H9 (cell line): ENCODE measurements around the gene BSN. TPM values are rescaled to one million over a fixed set of nuclear protein-coding genes. Genes with fewer than 3 reads are reported as not detected.
A peak's percentile ranks its signal among the peaks of the same experiment; 100 is the strongest.

Experiments
- DNase-seq: peaks from one replicate; pipeline ENCODE4 v3.0.0-alpha.2; 2017
- H2AFZ ChIP-seq: one replicate; pipeline ENCODE4 v1.6.1; 2013; ENCODE audit warnings: mild to moderate bottlenecking, low read length, control low read depth, moderate library complexity
- H2AK5ac ChIP-seq: 2 replicates; pipeline ENCODE4 v1.6.1; 2013; ENCODE audit warnings: low read length, control low read depth, mixed read lengths; ENCODE audit not compliant: insufficient read length
- H2BK120ac ChIP-seq: one replicate; pipeline ENCODE4 v1.6.1; 2013; ENCODE audit warnings: low read depth, mild to moderate bottlenecking, low read length, control low read depth, inconsistent platforms; ENCODE audit not compliant: poor library complexity, severe bottlenecking
- H2BK12ac ChIP-seq: 2 replicates; pipeline ENCODE4 v1.6.1; 2013; ENCODE audit warnings: low read length, control low read depth, mixed read lengths, low read depth; ENCODE audit not compliant: insufficient read length
- H2BK15ac ChIP-seq: 2 replicates; pipeline ENCODE4 v1.6.1; 2013; ENCODE audit warnings: low read depth, low read length, control low read depth
- H2BK20ac ChIP-seq: one replicate; pipeline ENCODE4 v1.6.1; 2013; ENCODE audit warnings: low read depth, mild to moderate bottlenecking, low read length, control low read depth, inconsistent platforms; ENCODE audit not compliant: poor library complexity, severe bottlenecking
- H2BK5ac ChIP-seq: 2 replicates; pipeline ENCODE4 v1.6.1; 2013; ENCODE audit warnings: low read length, control low read depth, mixed read lengths; ENCODE audit not compliant: insufficient read length
- H3K14ac ChIP-seq: 2 replicates; pipeline ENCODE4 v1.6.1; 2013; ENCODE audit warnings: low read length, control low read depth; ENCODE audit not compliant: insufficient read depth
- H3K18ac ChIP-seq: 2 replicates; pipeline ENCODE4 v1.6.1; 2013; ENCODE audit warnings: low read depth, mild to moderate bottlenecking, mixed read lengths, low read length, control low read depth; ENCODE audit not compliant: insufficient read length
- H3K23ac ChIP-seq: 2 replicates; pipeline ENCODE4 v1.6.1; 2013; ENCODE audit warnings: low read length, control low read depth, mixed read lengths, low read depth; ENCODE audit not compliant: insufficient read length
- H3K23me2 ChIP-seq: 2 replicates; pipeline ENCODE4 v1.6.1; 2013; ENCODE audit warnings: low read depth, mild to moderate bottlenecking, mixed read lengths, low read length, control low read depth; ENCODE audit not compliant: insufficient read length, poor library complexity, severe bottlenecking
- H3K27ac ChIP-seq: 2 replicates; pipeline ENCODE4 v1.5.1; 2013; ENCODE audit warnings: low read length, control low read depth, mixed read lengths, low read depth; ENCODE audit not compliant: insufficient read length
- H3K27me3 ChIP-seq: 2 replicates; pipeline ENCODE4 v1.6.1; 2013; ENCODE audit warnings: low read length, control low read depth, inconsistent platforms; ENCODE audit not compliant: insufficient read depth
- H3K4ac ChIP-seq: 2 replicates; pipeline ENCODE4 v1.6.1; 2013; ENCODE audit warnings: low read depth, mild to moderate bottlenecking, control low read depth, inconsistent platforms, low read length, moderate library complexity
- H3K4me1 ChIP-seq: 2 replicates; pipeline ENCODE4 v1.6.1; 2013; ENCODE audit warnings: low read length, control low read depth, inconsistent platforms; ENCODE audit not compliant: insufficient read depth
- H3K4me2 ChIP-seq: 2 replicates; pipeline ENCODE4 v1.6.1; 2013; ENCODE audit warnings: low read length, control low read depth, mixed read lengths; ENCODE audit not compliant: insufficient read length, insufficient read depth
- H3K56ac ChIP-seq: 2 replicates; pipeline ENCODE4 v1.6.1; 2013; ENCODE audit warnings: low read depth, mild to moderate bottlenecking, mixed read lengths, low read length, control low read depth; ENCODE audit not compliant: insufficient read length
- H3K79me1 ChIP-seq: 2 replicates; pipeline ENCODE4 v1.6.1; 2013; ENCODE audit warnings: low read depth, mild to moderate bottlenecking, moderate library complexity, low read length, control low read depth, inconsistent platforms; ENCODE audit not compliant: insufficient read depth, poor library complexity, severe bottlenecking
- H3K79me2 ChIP-seq: 2 replicates; pipeline ENCODE4 v1.6.1; 2013; ENCODE audit warnings: low read length, control low read depth, inconsistent platforms; ENCODE audit not compliant: insufficient read depth
- H3K9ac ChIP-seq: 2 replicates; pipeline ENCODE4 v1.6.1; 2013; ENCODE audit warnings: low read length, control low read depth, mixed read lengths; ENCODE audit not compliant: insufficient read length; ENCODE audit errors: extremely low read depth
- H3K9me3 ChIP-seq: one replicate; pipeline ENCODE4 v1.6.1; 2013; ENCODE audit warnings: low read depth, low read length, inconsistent platforms; ENCODE audit not compliant: control insufficient read depth
- H3T11ph ChIP-seq: one replicate; pipeline ENCODE4 v1.6.1; 2013; ENCODE audit warnings: mild to moderate bottlenecking, low read length, control low read depth, inconsistent platforms
- H4K20me1 ChIP-seq: one replicate; pipeline ENCODE4 v1.6.1; 2013; ENCODE audit not compliant: control insufficient read depth, insufficient read length, insufficient read depth
- H4K5ac ChIP-seq: 2 replicates; pipeline ENCODE4 v1.6.1; 2013; ENCODE audit warnings: low read depth, mild to moderate bottlenecking, mixed read lengths, low read length, control low read depth; ENCODE audit not compliant: insufficient read length
- H4K8ac ChIP-seq: replicated peaks from 2 replicates; pipeline ENCODE4 v1.6.1; 2013; ENCODE audit warnings: low read length, control low read depth, mixed read lengths, low read depth; ENCODE audit not compliant: insufficient read length
- H4K91ac ChIP-seq: 2 replicates; pipeline ENCODE4 v1.6.1; 2013; ENCODE audit warnings: low read depth, mild to moderate bottlenecking, moderate library complexity, mixed read lengths, low read length, control low read depth; ENCODE audit not compliant: insufficient read length
- H3K27ac Mint-ChIP-seq, 3 experiments: 2 replicates in 2 of 3; 3 replicates in 1 of 3; pipeline ENCODE4 v1.8.0; 2020 to 2021; ENCODE audit warnings: mixed read lengths in 3 of 3, mild to moderate bottlenecking in 1 of 3, moderate library complexity in 1 of 3
- H3K27me3 Mint-ChIP-seq: 2 replicates; pipeline ENCODE4 v1.8.0; 2021; ENCODE audit warnings: low read depth, mild to moderate bottlenecking, moderate library complexity, mixed read lengths
- H3K36me3 Mint-ChIP-seq, 3 experiments: 2 replicates in 2 of 3; 3 replicates in 1 of 3; pipeline ENCODE4 v1.8.0; 2020 to 2021; ENCODE audit warnings: low read depth in 3 of 3, mixed read lengths in 3 of 3; ENCODE audit not compliant: insufficient read depth in 1 of 3
- H3K4me1 Mint-ChIP-seq, 2 experiments: 2 replicates each; pipeline ENCODE4 v1.8.0; 2020; ENCODE audit warnings: mixed read lengths in 2 of 2
- H3K4me3 Mint-ChIP-seq, 2 experiments: 2 replicates in 1 of 2; 3 replicates in 1 of 2; pipeline ENCODE4 v1.8.0; 2020 to 2021; ENCODE audit warnings: mild to moderate bottlenecking in 2 of 2, mixed read lengths in 2 of 2, moderate library complexity in 1 of 2
- H3K9me3 Mint-ChIP-seq, 2 experiments: 2 replicates in 1 of 2; 3 replicates in 1 of 2; pipeline ENCODE4 v1.8.0; 2020; ENCODE audit warnings: mild to moderate bottlenecking in 2 of 2, mixed read lengths in 2 of 2, moderate library complexity in 1 of 2
- WGBS: extraction: QIAGEN DNeasy Blood & Tissue Kit; methylation state at CpG from one replicate; pipeline ENCODE4 v1.1.7; 2013; ENCODE audit warnings: missing lambda C conversion rate, low lambda C conversion rate, mixed read lengths; ENCODE audit not compliant: insufficient read length; ENCODE audit errors: extremely low coverage; 5-methylcytosine and 5-hydroxymethylcytosine counted together
- total RNA-seq: library from RNA; stranded (reverse); gene quantifications from 2 replicates; pipeline ENCODE4 v1.2.1, GENCODE V29; 2021
- TF ChIP-seq, protein P1 (sequence below): fragments of 200-600 bp; sonication (generic); conservative IDR thresholded peaks from 3 replicates; pipeline ENCODE4 v1.8.0; 2021; ENCODE audit warnings: antibody characterized with exemption, mild to moderate bottlenecking

Gene BSN
- total RNA-seq, 1 experiment from 2014 or later, result 2.4 TPM

- no peaks in the 10 kb centered on the region for H3K27me3 Mint-ChIP-seq
- H2BK20ac ChIP-seq, result no peak overlapping the region
- whole genome bisulfite sequencing, result no CpG with 5 or more reads among the region's 14 CpGs
- peaks cover 21 to 22% of the 10 kb centered on the region in 2 experiments for H3K4me1 Mint-ChIP-seq
- H3K9ac ChIP-seq, result no peak overlapping the region
- no peaks in the 10 kb centered on the region for H3K9me3 ChIP-seq
- peak overlapping the region; percentile 35 for H2BK12ac ChIP-seq
- no peak overlapping the region for H3K4me2 ChIP-seq
- peak overlapping the region; percentile 12 to 89 (median 78); a peak in 5 of 7 replicates for H3K27ac Mint-ChIP-seq
- no peaks in the 10 kb centered on the region for H3K23me2 ChIP-seq
- no peak overlapping the region for H3T11ph ChIP-seq
- H3K4ac ChIP-seq, result no peak overlapping the region; the same call in 1 of the 2 replicates
- H2AFZ ChIP-seq, result no peak overlapping the region
- H3K18ac ChIP-seq, result peak overlapping the region; percentile 76
- H4K20me1 ChIP-seq, result no peaks in the 10 kb centered on the region
- TF ChIP-seq, protein P1, sequence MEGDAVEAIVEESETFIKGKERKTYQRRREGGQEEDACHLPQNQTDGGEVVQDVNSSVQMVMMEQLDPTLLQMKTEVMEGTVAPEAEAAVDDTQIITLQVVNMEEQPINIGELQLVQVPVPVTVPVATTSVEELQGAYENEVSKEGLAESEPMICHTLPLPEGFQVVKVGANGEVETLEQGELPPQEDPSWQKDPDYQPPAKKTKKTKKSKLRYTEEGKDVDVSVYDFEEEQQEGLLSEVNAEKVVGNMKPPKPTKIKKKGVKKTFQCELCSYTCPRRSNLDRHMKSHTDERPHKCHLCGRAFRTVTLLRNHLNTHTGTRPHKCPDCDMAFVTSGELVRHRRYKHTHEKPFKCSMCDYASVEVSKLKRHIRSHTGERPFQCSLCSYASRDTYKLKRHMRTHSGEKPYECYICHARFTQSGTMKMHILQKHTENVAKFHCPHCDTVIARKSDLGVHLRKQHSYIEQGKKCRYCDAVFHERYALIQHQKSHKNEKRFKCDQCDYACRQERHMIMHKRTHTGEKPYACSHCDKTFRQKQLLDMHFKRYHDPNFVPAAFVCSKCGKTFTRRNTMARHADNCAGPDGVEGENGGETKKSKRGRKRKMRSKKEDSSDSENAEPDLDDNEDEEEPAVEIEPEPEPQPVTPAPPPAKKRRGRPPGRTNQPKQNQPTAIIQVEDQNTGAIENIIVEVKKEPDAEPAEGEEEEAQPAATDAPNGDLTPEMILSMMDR, result no peak
- H4K8ac ChIP-seq, result no peak overlapping the region
- peaks cover 17 to 34% (median 32%) of the 10 kb centered on the region in 3 experiments; a peak in 6 of 7 replicates for H3K36me3 Mint-ChIP-seq
- H3K14ac ChIP-seq, result peak overlapping the region; percentile 87; the same call in 1 of the 2 replicates
- no peaks in the 10 kb centered on the region for H3K79me2 ChIP-seq
- peak; percentile 82 for DNase-seq
- H4K5ac ChIP-seq, result no peak overlapping the region
- H3K27ac ChIP-seq, result no peak overlapping the region
- no peak overlapping the region for H2AK5ac ChIP-seq
- H2BK15ac ChIP-seq, result no peak overlapping the region
- H3K9me3 Mint-ChIP-seq, result no peaks in the 10 kb centered on the region
- no peak overlapping the region for H3K4me3 Mint-ChIP-seq
- H3K56ac ChIP-seq, result no peak overlapping the region
- no peak overlapping the region for H3K23ac ChIP-seq
- H3K79me1 ChIP-seq, result no peaks in the 10 kb centered on the region
- H2BK120ac ChIP-seq, result peak overlapping the region; percentile 70
- no peak overlapping the region for H4K91ac ChIP-seq
- H3K27me3 ChIP-seq, result no peaks in the 10 kb centered on the region
- peaks cover 3% of the 10 kb centered on the region; the same call in 1 of the 2 replicates for H3K4me1 ChIP-seq
- H2BK5ac ChIP-seq, result no peak overlapping the region
These were observed 19.5 kb upstream of the BSN start for GRCh38 chr3:49534581-49535441.
